ENCODE results near the gene MYL12A.

GRCh38 chr18:3261373-3262233 lies 14.0 kb downstream of the MYL12A start, which contains the start of gene MYL12B:
- TF ChIP-seq ZNF8 (CRISPR knock-in tag; IDR thresholded peaks at IDR 0.05): no peak
- no peak for TF ChIP-seq ZNF565 (CRISPR knock-in tag; conservative IDR thresholded peaks at IDR 0.05; ENCODE audit: low read depth)
- TF ChIP-seq, protein P1, sequence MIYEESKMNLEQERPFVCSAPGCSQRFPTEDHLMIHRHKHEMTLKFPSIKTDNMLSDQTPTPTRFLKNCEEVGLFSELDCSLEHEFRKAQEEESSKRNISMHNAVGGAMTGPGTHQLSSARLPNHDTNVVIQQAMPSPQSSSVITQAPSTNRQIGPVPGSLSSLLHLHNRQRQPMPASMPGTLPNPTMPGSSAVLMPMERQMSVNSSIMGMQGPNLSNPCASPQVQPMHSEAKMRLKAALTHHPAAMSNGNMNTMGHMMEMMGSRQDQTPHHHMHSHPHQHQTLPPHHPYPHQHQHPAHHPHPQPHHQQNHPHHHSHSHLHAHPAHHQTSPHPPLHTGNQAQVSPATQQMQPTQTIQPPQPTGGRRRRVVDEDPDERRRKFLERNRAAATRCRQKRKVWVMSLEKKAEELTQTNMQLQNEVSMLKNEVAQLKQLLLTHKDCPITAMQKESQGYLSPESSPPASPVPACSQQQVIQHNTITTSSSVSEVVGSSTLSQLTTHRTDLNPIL (CRISPR knock-in tag; IDR thresholded peaks at IDR 0.05; ENCODE audit: low read depth): no peak
- no peak for TF ChIP-seq ZNF70 (CRISPR knock-in tag; IDR thresholded peaks at IDR 0.05)
- TF ChIP-seq ESRRG (CRISPR knock-in tag; IDR thresholded peaks at IDR 0.05): no peak
- TF ChIP-seq OSR1 (CRISPR knock-in tag; IDR thresholded peaks at IDR 0.05): no peak
- no peak for TF ChIP-seq TOX (CRISPR knock-in tag; IDR thresholded peaks at IDR 0.05; ENCODE audit: borderline replicate concordance)
